Prostate gland (tissue), 2 donors: ENCODE data around the gene RANBP1. TPM values are rescaled to one million over a fixed set of nuclear protein-coding genes. Genes with fewer than 3 reads are reported as not detected.

ENCODE experiments used
- DNase-seq: peaks from one replicate; pipeline ENCODE4 v3.0.0-alpha.2; 2019; ENCODE audit warnings: low spot score
- H3K27ac ChIP-seq, 2 donors: fragments of 200-600 bp; sonication (generic); 2 replicates each; pipeline ENCODE4 v1.5.1; 2017 to 2019
- H3K27me3 ChIP-seq: fragments of 200-600 bp; sonication (generic); replicated peaks from 2 replicates; pipeline ENCODE4 v1.5.1; 2019; ENCODE audit not compliant: insufficient read depth
- H3K36me3 ChIP-seq, 2 donors: fragments of 200-600 bp; sonication (generic); 1 replicate in 1 of 2; 2 replicates in 1 of 2; pipeline versions ENCODE4 v1.5.1 to v1.8.1; 2017 to 2019
- H3K4me1 ChIP-seq: fragments of 200-600 bp; sonication (generic); replicated peaks from 2 replicates; pipeline ENCODE4 v1.5.1; 2019
- H3K4me3 ChIP-seq, 2 donors: fragments of 200-600 bp; sonication (generic); 2 replicates each; pipeline ENCODE4 v1.5.1; 2017 to 2019
- H3K9me3 ChIP-seq: fragments of 200-600 bp; sonication (generic); 2 replicates; pipeline ENCODE4 v1.5.1; 2017
- CTCF ChIP-seq, 4 experiments: fragments of 200-600 bp in 2 of 4; fragments of 450-650 bp in 2 of 4; sonication (generic) in 2 of 4; IDR thresholded peaks; 1 replicate in 3 of 4; 2 replicates in 1 of 4; pipeline ENCODE4 v1.5.1; 2016 to 2019; ENCODE audit warnings: antibody characterized with exemption in 4 of 4, mild to moderate bottlenecking in 2 of 4, moderate library complexity in 2 of 4
- POLR2A ChIP-seq: fragments of 450-650 bp; IDR thresholded peaks from one replicate; pipeline ENCODE4 v1.6.1; 2016; ENCODE audit warnings: antibody characterized with exemption, mild to moderate bottlenecking
- POLR2AphosphoS5 ChIP-seq: sonication (generic); formaldehyde crosslinking; IDR thresholded peaks from one replicate; pipeline ENCODE4 v1.6.1; 2017; ENCODE audit warnings: antibody characterized with exemption
- WGBS: methylation state at CpG from one replicate; pipeline ENCODE4 v1.1.5; 2018; 5-methylcytosine and 5-hydroxymethylcytosine counted together
- intact Hi-C: fragments of 100-400 bp; cut with DNase I; formaldehyde crosslinking; loops from one replicate; pipeline ENCODE4 v1.14.2; 2022
- total RNA-seq, 2 donors: library from RNA; depleted of rRNA; stranded (reverse); fragments of >200 nt; gene quantifications; one replicate each; pipeline ENCODE4 v1.1.0, GENCODE V29; 2016

The RANBP1 gene
- total RNA-seq, 2 donors from 2014 or later = 108 to 204 TPM

- no peaks in the 10 kb centered on the region for H3K4me1 ChIP-seq
- TF ChIP-seq POLR2A = no peak
- no peak for TF ChIP-seq CTCF (IDR thresholded peaks at IDR 0.05)
- TF ChIP-seq POLR2AphosphoS5 = no peak
Measured at GRCh38 chr22:20147237-20147988, 31.5 kb downstream of the RANBP1 start.

GRCh38 chr22:20148414-20148813 lies 32.5 kb downstream of the RANBP1 start:
- WGBS = 84% methylated on average over 18 of the region's 18 CpGs
- Histone ChIP-seq H3K9me3 (no peaks in the 10 kb centered on the region), H3K36me3 (no peaks in the 10 kb centered on the region), H3K4me1 (no peaks in the 10 kb centered on the region), H3K4me3 (no peak overlapping the region), H3K27ac (no peak overlapping the region), H3K27me3 (no peaks in the 10 kb centered on the region)
- TF ChIP-seq CTCF (IDR thresholded peaks at IDR 0.05) (no peak), POLR2AphosphoS5 (no peak)
- DNase-seq = no peak
- intact Hi-C loops = no loop called here

More at GRCh38 chr22:20147237-20147988, 31.5 kb downstream of the RANBP1 start:
- intact Hi-C loops = no loop called here
- WGBS = 80% methylated on average over 14 of the region's 14 CpGs
- Histone ChIP-seq H3K4me3 (no peak overlapping the region), H3K36me3 (no peaks in the 10 kb centered on the region), H3K9me3 (no peaks in the 10 kb centered on the region), H3K27me3 (no peaks in the 10 kb centered on the region), H3K27ac (no peak overlapping the region)
- no peak for DNase-seq

- Histone ChIP-seq H3K9me3 (no peaks in the 10 kb centered on the region), H3K27me3 (no peaks in the 10 kb centered on the region), H3K4me1 (no peaks in the 10 kb centered on the region), H3K36me3 (no peaks in the 10 kb centered on the region), H3K27ac (no peak overlapping the region), H3K4me3 (no peak overlapping the region)
- TF ChIP-seq POLR2A (no peak), POLR2AphosphoS5 (no peak), CTCF (IDR thresholded peaks at IDR 0.05) (no peak)
- intact Hi-C loops = no loop called here
- WGBS = 69% methylated on average over 29 of the region's 32 CpGs
- no peak for DNase-seq
Measured at GRCh38 chr22:20149257-20150250, 33.6 kb downstream of the RANBP1 start.

GRCh38 chr22:20150381-20151275 lies 34.7 kb downstream of the RANBP1 start, which contains the start of gene CCDC188:
Gene CCDC188 (minus strand): TSS chr22:20151055. CDS start chr22:20150986, 69 bp downstream.
- TF ChIP-seq CTCF (IDR thresholded peaks at IDR 0.05) (no peak), POLR2A (no peak), POLR2AphosphoS5 (no peak)
- H3K36me3 ChIP-seq = no peaks in the 10 kb centered on the region
- no peaks in the 10 kb centered on the region for H3K9me3 ChIP-seq
- WGBS = 78% methylated on average over 13 of the region's 14 CpGs
- H3K27ac ChIP-seq = no peak within 1 kb of the TSS
- no peaks in the 10 kb centered on the region for H3K4me1 ChIP-seq
- no peak within 1 kb of the TSS for H3K4me3 ChIP-seq
- H3K27me3 ChIP-seq = no peaks in the 10 kb centered on the region
- no peak for DNase-seq
- intact Hi-C loops = no loop called here
